Activated T-cell treated with anti-CD3 and anti-CD28 coated beads, Interleukin-2, amount 50 U/mL, for 48 hours (primary cell): ENCODE data around the gene SUPT4H1.

Source experiments
- DNase-seq, 2 experiments: peaks; one replicate each; pipeline ENCODE4 v3.0.0-alpha.2; 2020

Gene SUPT4H1

GRCh38 chr17:58338841-58339754 lies 12.9 kb downstream of the SUPT4H1 start:
- peak; percentile 93 to 94 for DNase-seq

GRCh38 chr17:58338454-58338840 lies 13.6 kb downstream of the SUPT4H1 start:
- no peak for DNase-seq

- peak; percentile 95 to 96 for DNase-seq
Measured at GRCh38 chr17:58337600-58338453, 14.2 kb downstream of the SUPT4H1 start.

GRCh38 chr17:58337210-58337599 lies 14.8 kb downstream of the SUPT4H1 start:
- DNase-seq = peak; percentile 69 to 74

- peak; percentile 67 for DNase-seq
Measured at GRCh38 chr17:58336456-58337209, 15.4 kb downstream of the SUPT4H1 start.

- DNase-seq = peak; percentile 81 to 83
Measured at GRCh38 chr17:58335779-58336455, 16.1 kb downstream of the SUPT4H1 start.

- DNase-seq = peak; percentile 78
Measured at GRCh38 chr17:58335061-58335731, 16.8 kb downstream of the SUPT4H1 start.

- DNase-seq = no peak
Measured at GRCh38 chr17:58334661-58335060, 17.3 kb downstream of the SUPT4H1 start.

GRCh38 chr17:58334256-58334655 lies 17.7 kb downstream of the SUPT4H1 start:
- no peak for DNase-seq

GRCh38 chr17:58333736-58334207 lies 18.2 kb downstream of the SUPT4H1 start:
- peak; percentile 67 to 70 for DNase-seq

- peak; percentile 88 to 90 for DNase-seq
Measured at GRCh38 chr17:58332778-58333735, 18.9 kb downstream of the SUPT4H1 start.

- DNase-seq = peak; percentile 95
Measured at GRCh38 chr17:58331815-58332777, 19.9 kb downstream of the SUPT4H1 start.

- DNase-seq = peak; percentile 82 to 85
Measured at GRCh38 chr17:58330997-58331814, 20.8 kb downstream of the SUPT4H1 start.

GRCh38 chr17:58330538-58330996 lies 21.4 kb downstream of the SUPT4H1 start:
- peak; percentile 69 to 72 for DNase-seq

- DNase-seq = peak; percentile 73 to 74
Measured at GRCh38 chr17:58329810-58330537, 22.0 kb downstream of the SUPT4H1 start.

- peak; percentile 94 for DNase-seq
Measured at GRCh38 chr17:58329035-58329809, 22.8 kb downstream of the SUPT4H1 start.
